ENCODE results near the gene LCLAT1.
A peak's percentile ranks its signal among the peaks of the same experiment; 100 is the strongest.

Gene LCLAT1

DNA sequence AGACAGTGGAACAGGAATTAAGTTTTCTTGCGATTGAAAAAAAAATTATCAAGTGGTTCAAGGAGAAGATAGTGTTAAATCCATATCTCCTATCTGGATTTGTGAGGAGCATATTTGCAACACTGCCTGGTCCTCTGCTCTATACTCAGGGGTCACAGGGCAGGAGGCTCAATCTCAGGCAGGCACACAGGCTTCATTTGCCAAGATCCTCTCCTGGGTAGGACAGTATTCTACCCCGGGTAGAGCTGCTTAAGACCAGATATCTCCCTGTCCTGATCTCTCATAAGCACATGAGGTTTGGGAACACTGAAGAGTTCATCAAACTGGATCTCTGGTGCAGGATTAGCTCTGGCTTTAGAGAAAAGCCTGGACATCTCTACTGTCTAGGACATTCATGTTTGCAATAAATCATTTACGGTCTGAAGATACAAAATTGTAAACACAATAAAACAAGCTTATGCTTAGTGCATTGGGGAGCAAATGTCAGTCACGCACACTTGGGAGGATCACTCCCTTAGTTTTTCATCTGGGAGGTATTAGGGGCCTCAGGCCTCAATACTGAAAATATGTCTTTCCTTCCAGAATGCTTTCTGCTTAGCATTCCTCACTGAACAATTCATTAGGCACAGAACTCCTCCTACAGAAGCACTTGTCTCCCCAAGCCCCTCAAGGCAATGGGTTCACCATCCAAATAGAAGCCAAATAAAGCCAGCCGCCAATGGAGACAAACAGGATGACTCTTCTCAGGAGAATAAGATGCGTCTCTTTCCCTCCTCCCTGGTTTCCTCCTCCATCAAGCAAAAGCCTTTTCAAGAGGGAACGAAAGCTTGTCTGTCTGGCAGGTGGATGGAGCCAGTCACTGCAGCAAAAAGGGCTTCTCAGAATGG, 34.1 kb upstream of the LCLAT1 start:
- Histone ChIP-seq H3K4me1 (no peaks in the 10 kb centered on the region), H3K27me3 (ENCODE audit: control insufficient read depth, insufficient read depth, low read length) (no peaks in the 10 kb centered on the region), H3K4me2 (ENCODE audit: low read length) (no peak overlapping the region), H3K36me3 (ENCODE audit: control insufficient read depth, insufficient read depth, low read length) (no peaks in the 10 kb centered on the region), H3K27ac (no peak overlapping the region), H3K4me3 (ENCODE audit: low read depth, low read length) (no peak overlapping the region), H3K79me2 (no peaks in the 10 kb centered on the region), H3K9ac (no peak overlapping the region), H2AFZ (no peak overlapping the region), H3K9me3 (ENCODE audit: control insufficient read depth, low read length) (no peaks in the 10 kb centered on the region)
- TF ChIP-seq, protein P1, sequence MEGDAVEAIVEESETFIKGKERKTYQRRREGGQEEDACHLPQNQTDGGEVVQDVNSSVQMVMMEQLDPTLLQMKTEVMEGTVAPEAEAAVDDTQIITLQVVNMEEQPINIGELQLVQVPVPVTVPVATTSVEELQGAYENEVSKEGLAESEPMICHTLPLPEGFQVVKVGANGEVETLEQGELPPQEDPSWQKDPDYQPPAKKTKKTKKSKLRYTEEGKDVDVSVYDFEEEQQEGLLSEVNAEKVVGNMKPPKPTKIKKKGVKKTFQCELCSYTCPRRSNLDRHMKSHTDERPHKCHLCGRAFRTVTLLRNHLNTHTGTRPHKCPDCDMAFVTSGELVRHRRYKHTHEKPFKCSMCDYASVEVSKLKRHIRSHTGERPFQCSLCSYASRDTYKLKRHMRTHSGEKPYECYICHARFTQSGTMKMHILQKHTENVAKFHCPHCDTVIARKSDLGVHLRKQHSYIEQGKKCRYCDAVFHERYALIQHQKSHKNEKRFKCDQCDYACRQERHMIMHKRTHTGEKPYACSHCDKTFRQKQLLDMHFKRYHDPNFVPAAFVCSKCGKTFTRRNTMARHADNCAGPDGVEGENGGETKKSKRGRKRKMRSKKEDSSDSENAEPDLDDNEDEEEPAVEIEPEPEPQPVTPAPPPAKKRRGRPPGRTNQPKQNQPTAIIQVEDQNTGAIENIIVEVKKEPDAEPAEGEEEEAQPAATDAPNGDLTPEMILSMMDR (IDR thresholded peaks at IDR 0.05) = no peak

DNA sequence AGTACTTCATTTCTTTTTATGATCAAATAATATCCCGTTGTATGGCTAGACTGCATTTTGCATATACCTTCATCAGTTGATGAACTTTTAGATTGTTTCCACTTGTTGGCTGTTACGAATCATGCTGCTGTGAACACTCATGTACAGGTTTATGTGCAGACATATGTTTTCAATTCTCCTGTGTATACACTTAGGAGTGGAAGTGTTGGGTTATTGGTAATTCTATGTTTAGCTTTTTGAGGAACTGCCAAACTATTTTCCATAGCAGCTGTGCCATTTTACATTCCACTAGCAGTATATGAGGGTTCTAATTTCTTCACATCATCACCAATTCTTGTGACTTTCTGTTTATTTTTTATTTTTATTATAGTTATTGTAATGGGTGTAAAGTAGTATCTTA, 32.1 kb upstream of the LCLAT1 start:
- Histone ChIP-seq H3K4me1 (no peaks in the 10 kb centered on the region), H3K4me3 (ENCODE audit: low read depth, low read length) (no peak overlapping the region), H3K4me2 (ENCODE audit: low read length) (no peak overlapping the region), H2AFZ (no peak overlapping the region), H3K9me3 (ENCODE audit: control insufficient read depth, low read length) (no peaks in the 10 kb centered on the region), H3K79me2 (no peaks in the 10 kb centered on the region), H3K27ac (no peak overlapping the region), H3K27me3 (ENCODE audit: control insufficient read depth, insufficient read depth, low read length) (no peaks in the 10 kb centered on the region), H3K36me3 (ENCODE audit: control insufficient read depth, insufficient read depth, low read length) (no peaks in the 10 kb centered on the region), H3K9ac (no peak overlapping the region)
- TF ChIP-seq, protein P1 (IDR thresholded peaks at IDR 0.05) = no peak

DNA sequence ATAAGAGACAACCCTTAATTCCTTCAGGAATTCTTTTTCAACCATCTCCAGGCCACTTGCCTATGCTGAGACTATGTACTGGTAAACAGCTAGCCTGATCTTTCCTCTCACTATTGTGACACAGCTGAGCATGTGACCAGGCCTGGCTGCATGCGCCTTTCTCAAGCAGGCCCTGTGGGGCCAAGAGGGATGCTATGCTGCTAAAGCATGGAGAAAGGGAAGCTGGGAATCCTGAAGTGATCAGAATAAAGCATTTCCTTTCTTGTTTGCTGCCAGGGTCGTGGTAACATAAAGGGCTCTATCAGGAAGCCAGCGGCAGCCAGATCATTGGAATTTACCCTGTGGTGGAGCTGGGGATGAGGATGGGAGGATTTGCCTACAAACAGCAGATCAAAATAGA, 29.8 kb upstream of the LCLAT1 start:
- H3K27ac ChIP-seq = peak overlapping the region; percentile 10
- H3K9ac ChIP-seq = no peak overlapping the region
- H3K27me3 ChIP-seq (ENCODE audit: control insufficient read depth, insufficient read depth, low read length) = no peaks in the 10 kb centered on the region
- H3K79me2 ChIP-seq = no peaks in the 10 kb centered on the region
- TF ChIP-seq, protein P1 (IDR thresholded peaks at IDR 0.05) = no peak
- H3K4me1 ChIP-seq = no peaks in the 10 kb centered on the region
- no peak overlapping the region for H3K4me2 ChIP-seq (ENCODE audit: low read length)
- no peaks in the 10 kb centered on the region for H3K9me3 ChIP-seq (ENCODE audit: control insufficient read depth, low read length)
- H3K36me3 ChIP-seq (ENCODE audit: control insufficient read depth, insufficient read depth, low read length) = no peaks in the 10 kb centered on the region
- peak overlapping the region; percentile 7 for H2AFZ ChIP-seq
- H3K4me3 ChIP-seq (ENCODE audit: low read depth, low read length) = no peak overlapping the region

DNA sequence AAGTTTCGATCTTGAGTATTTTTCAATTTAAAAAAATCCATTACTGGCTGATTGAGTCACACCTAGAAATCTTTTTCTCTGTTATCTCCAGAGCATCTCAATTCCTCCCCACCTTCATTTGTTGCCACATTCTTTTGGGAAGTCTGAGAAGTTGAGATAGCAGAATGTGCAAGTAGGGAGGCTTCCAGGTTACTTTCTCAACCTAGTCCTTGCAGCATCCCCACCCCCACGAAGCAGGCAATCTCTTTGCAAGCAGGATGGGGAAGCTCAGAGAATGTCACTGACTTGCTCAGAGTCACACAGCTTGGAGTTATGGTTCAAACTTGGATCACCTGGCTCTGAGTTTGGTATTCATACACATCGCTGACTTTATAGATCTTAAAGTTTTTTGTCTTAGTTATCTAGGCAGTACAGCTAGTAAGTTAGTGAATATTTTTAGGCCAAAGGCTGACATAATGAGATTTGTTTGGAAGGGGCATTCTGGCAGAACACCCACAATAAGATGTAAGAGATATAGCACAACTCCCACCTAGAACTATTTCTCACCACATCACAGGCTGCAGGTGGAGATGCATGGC, 25.9 kb upstream of the LCLAT1 start:
- H3K27me3 ChIP-seq (ENCODE audit: control insufficient read depth, insufficient read depth, low read length) = no peaks in the 10 kb centered on the region
- no peak overlapping the region for H3K9ac ChIP-seq
- H3K4me2 ChIP-seq (ENCODE audit: low read length) = no peak overlapping the region
- no peak overlapping the region for H2AFZ ChIP-seq
- no peaks in the 10 kb centered on the region for H3K36me3 ChIP-seq (ENCODE audit: control insufficient read depth, insufficient read depth, low read length)
- TF ChIP-seq, protein P1 (IDR thresholded peaks at IDR 0.05) = no peak
- H3K27ac ChIP-seq = no peak overlapping the region
- no peaks in the 10 kb centered on the region for H3K79me2 ChIP-seq
- no peak overlapping the region for H3K4me3 ChIP-seq (ENCODE audit: low read depth, low read length)
- no peaks in the 10 kb centered on the region for H3K9me3 ChIP-seq (ENCODE audit: control insufficient read depth, low read length)
- H3K4me1 ChIP-seq = no peaks in the 10 kb centered on the region
